Neural crest cell (in vitro differentiated cells): ENCODE data around the gene ACKR2. TPM values are rescaled to one million over a fixed set of nuclear protein-coding genes. Genes with fewer than 3 reads are reported as not detected.

Experiments
- DNase-seq: peaks from one replicate; pipeline ENCODE4 v3.0.0; 2021; ENCODE audit warnings: low read depth, mixed read lengths, low spot score
- H3K27ac Mint-ChIP-seq: one replicate; pipeline ENCODE4 v1.8.0; 2021; ENCODE audit warnings: mild to moderate bottlenecking, mixed read lengths; ENCODE audit not compliant: unreplicated experiment
- H3K27me3 Mint-ChIP-seq: 2 replicates; pipeline ENCODE4 v1.8.0; 2021; ENCODE audit warnings: low read depth, mild to moderate bottlenecking, mixed read lengths
- H3K36me3 Mint-ChIP-seq: 2 replicates; pipeline ENCODE4 v1.8.0; 2021; ENCODE audit warnings: low read depth, mild to moderate bottlenecking, mixed read lengths
- H3K4me1 Mint-ChIP-seq: 2 replicates; pipeline ENCODE4 v1.8.0; 2021; ENCODE audit warnings: mixed read lengths
- H3K4me3 Mint-ChIP-seq: one replicate; pipeline ENCODE4 v1.8.0; 2021; ENCODE audit warnings: mild to moderate bottlenecking, mixed read lengths
- H3K9me3 Mint-ChIP-seq: 2 replicates; pipeline ENCODE4 v1.8.0; 2021; ENCODE audit warnings: mixed read lengths
- CTCF ChIP-seq: fragments of 200-600 bp; sonication (generic); conservative IDR thresholded peaks from 2 replicates; pipeline ENCODE4 v1.5.0; 2021; ENCODE audit warnings: antibody characterized with exemption, mild to moderate bottlenecking
- total RNA-seq: library from RNA; stranded (reverse); gene quantifications from 2 replicates; pipeline ENCODE4 v1.2.1, GENCODE V29; 2021

The ACKR2 gene
- total RNA-seq, 1 donor from 2014 or later, result 0.56 TPM

GRCh38 chr3:42780398-42780797 is 28.8 kb upstream of the ACKR2 start:
- no peaks in the 10 kb centered on the region for H3K27me3 Mint-ChIP-seq
- no peak overlapping the region for H3K27ac Mint-ChIP-seq
- DNase-seq, result no peak
- no peaks in the 10 kb centered on the region for H3K9me3 Mint-ChIP-seq
- H3K4me3 Mint-ChIP-seq, result no peak overlapping the region
- H3K36me3 Mint-ChIP-seq, result peaks cover 5% of the 10 kb centered on the region
- no peak for TF ChIP-seq CTCF
- H3K4me1 Mint-ChIP-seq, result peaks cover 6% of the 10 kb centered on the region

DNA sequence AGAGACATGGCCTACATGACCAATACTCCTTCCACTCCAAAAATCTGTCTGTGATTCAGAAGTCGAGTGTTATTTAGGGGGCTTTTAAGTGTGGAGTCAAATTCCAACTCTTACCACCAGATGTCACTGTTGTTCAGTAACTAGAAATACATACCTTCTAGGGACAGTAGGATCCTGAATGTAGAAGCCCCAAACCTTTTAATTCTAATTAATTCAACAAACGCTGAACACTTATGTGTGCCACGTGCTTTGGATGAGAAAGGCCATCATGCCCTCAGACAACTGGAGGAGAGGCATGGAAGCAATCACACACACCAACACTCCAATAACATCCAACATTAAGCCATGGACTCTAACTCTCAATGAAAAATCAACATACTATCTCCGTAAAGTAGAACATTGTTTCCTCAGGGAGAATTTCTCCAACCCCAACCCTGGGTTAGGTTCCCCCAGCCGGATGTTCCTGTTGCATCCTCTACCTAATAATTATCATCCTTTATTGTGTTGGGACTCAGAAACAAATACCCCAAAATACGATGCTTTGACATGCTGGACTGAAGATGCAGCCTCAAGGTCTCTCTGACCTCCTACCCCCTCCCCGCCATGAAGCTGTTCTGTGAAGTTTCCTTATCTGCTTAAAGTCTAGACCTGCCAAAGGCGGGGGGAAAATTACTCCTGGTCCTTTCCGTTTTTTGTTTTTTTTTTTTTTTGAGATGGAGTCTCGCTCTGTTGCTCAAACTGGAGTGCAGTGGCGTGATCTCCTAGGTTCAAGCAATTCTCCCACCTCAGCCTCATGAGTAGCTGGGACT is 28.1 kb upstream of the ACKR2 start:
- TF ChIP-seq CTCF, result peak; percentile 88
- Mint-ChIP-seq H3K36me3 (peaks cover 5% of the 10 kb centered on the region), H3K4me3 (no peak overlapping the region), H3K27me3 (no peaks in the 10 kb centered on the region), H3K9me3 (no peaks in the 10 kb centered on the region), H3K27ac (no peak overlapping the region), H3K4me1 (peaks cover 6% of the 10 kb centered on the region)
- DNase-seq, result peak; percentile 56

GRCh38 chr3:42786212-42786611 is 23.0 kb upstream of the ACKR2 start:
- TF ChIP-seq CTCF, result no peak
- no peak for DNase-seq
- H3K27ac Mint-ChIP-seq, result no peak overlapping the region
- peaks cover 2% of the 10 kb centered on the region for H3K36me3 Mint-ChIP-seq
- no peak overlapping the region for H3K4me3 Mint-ChIP-seq
- no peaks in the 10 kb centered on the region for H3K27me3 Mint-ChIP-seq
- H3K9me3 Mint-ChIP-seq, result no peaks in the 10 kb centered on the region
- no peaks in the 10 kb centered on the region for H3K4me1 Mint-ChIP-seq

- no peaks in the 10 kb centered on the region for H3K27me3 Mint-ChIP-seq
- DNase-seq, result no peak
- no peak overlapping the region for H3K27ac Mint-ChIP-seq
- H3K4me3 Mint-ChIP-seq, result no peak overlapping the region
- no peaks in the 10 kb centered on the region for H3K4me1 Mint-ChIP-seq
- peaks cover 2% of the 10 kb centered on the region for H3K36me3 Mint-ChIP-seq
- no peak for TF ChIP-seq CTCF
- no peaks in the 10 kb centered on the region for H3K9me3 Mint-ChIP-seq
Observed at GRCh38 chr3:42786631-42787030, 22.6 kb upstream of the ACKR2 start.

DNA sequence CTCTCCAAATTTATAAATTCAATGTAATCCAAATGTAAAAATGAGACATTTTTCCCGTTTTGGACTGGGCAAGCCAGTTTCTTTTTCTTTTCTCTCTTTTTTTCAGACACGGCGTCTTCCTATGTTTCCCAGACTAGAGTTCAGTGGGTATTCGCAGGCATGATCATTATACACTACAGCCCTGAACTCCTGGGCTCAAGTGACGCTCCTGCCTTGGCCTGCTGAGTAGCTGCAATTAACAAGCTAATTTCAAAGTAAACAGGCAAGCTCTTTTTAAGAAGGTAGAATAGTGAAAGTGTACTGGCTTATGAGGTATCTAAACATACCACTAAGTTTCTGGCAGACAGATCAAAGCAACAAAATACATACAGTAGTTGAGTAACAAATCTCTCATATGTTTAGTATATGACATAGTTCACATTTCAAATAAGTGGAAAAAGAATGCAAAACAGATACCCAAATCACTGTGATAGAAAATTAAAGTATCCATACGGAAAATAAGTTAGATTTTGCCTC is 18.5 kb upstream of the ACKR2 start:
- no peak overlapping the region for H3K27ac Mint-ChIP-seq
- DNase-seq, result no peak
- no peak for TF ChIP-seq CTCF
- H3K4me3 Mint-ChIP-seq, result no peak overlapping the region
- no peaks in the 10 kb centered on the region for H3K27me3 Mint-ChIP-seq
- peaks cover 17% of the 10 kb centered on the region for H3K36me3 Mint-ChIP-seq
- H3K9me3 Mint-ChIP-seq, result no peaks in the 10 kb centered on the region
- peaks cover 6% of the 10 kb centered on the region for H3K4me1 Mint-ChIP-seq
